Measurements from ENCODE around the gene NDUFS6.

The NDUFS6 gene

DNA sequence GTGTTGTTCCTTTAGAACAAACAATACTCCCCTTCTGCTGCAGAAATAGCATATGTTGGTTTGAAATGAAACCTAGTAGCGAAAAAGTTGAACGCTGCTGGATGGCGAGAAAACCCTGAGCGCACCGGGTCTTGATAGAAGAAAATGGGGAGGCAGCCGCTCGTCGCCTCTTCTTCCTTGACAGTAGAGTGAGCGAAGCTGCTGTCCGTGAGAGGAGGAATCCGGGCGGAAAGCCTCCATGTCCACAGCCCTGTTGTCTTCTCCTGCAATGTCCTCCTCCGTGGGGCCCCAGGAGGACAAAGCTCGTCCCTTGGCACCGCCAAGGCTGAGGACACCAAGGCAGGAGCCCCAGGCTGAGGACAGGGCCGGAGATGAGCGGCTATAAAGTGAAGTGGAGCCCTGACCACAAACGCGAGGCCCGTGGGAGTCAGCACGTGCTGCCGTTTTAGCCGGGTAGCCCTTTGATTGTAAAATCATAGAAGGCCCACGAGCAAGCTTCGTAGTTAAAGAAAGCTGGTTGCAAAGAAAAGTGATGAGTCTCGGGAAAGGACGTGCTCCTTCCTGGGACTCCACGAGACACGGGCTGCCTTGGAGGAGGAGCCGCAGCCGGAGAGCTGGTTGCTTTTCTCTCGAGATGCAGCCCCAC, 37.1 kb upstream of the NDUFS6 start:
- no peaks in the 10 kb centered on the region for H3K79me1 ChIP-seq (ENCODE audit: low read length)
- DNase-seq = no peak
- H3K9ac ChIP-seq (ENCODE audit: low read length) = no peak overlapping the region
- no peak overlapping the region for H3K4ac ChIP-seq (ENCODE audit: low read depth, low read length)
- no peak overlapping the region for H2BK12ac ChIP-seq (ENCODE audit: low read length)
- H3K4me2 ChIP-seq (ENCODE audit: low read length) = no peak overlapping the region
- H2AK5ac ChIP-seq (ENCODE audit: low read length) = no peak overlapping the region
- no peaks in the 10 kb centered on the region for H3K4me1 ChIP-seq (ENCODE audit: control insufficient read depth in 1 of 2, insufficient read depth in 2 of 2, low read length in 2 of 2)
- H4K91ac ChIP-seq (ENCODE audit: low read depth, low read length) = no peak overlapping the region
- H3K36me3 ChIP-seq (ENCODE audit: control insufficient read depth in 1 of 2, insufficient read depth in 2 of 2, low read length in 2 of 2) = no peaks in the 10 kb centered on the region
- no peak overlapping the region for H4K12ac ChIP-seq (ENCODE audit: low read depth, low read length)
- no peak overlapping the region for H3K23ac ChIP-seq (ENCODE audit: low read length)
- no peak overlapping the region for H3K27ac ChIP-seq (ENCODE audit: low read depth, low read length)
- no peak overlapping the region for H2AFZ ChIP-seq (ENCODE audit: insufficient read depth, low read length, poor library complexity)
- WGBS (ENCODE audit: extremely low coverage, insufficient coverage, insufficient read length) = no CpG with 5 or more reads among the region's 32 CpGs
- H4K8ac ChIP-seq (ENCODE audit: low read depth, low read length) = no peak overlapping the region
- H3K14ac ChIP-seq (ENCODE audit: low read length) = no peak overlapping the region
- H3K9me3 ChIP-seq (ENCODE audit: insufficient read depth, low read depth, low read length) = peaks cover 2% of the 10 kb centered on the region
- H2BK5ac ChIP-seq (ENCODE audit: low read depth, low read length, poor library complexity) = no peak overlapping the region
- H3K4me3 ChIP-seq (ENCODE audit: low read depth, low read length) = no peak overlapping the region
- H3K18ac ChIP-seq (ENCODE audit: low read length) = no peak overlapping the region
- no peaks in the 10 kb centered on the region for H3K27me3 ChIP-seq (ENCODE audit: insufficient read depth, low read length)
- H2BK120ac ChIP-seq (ENCODE audit: insufficient read depth, low read length, poor library complexity) = no peak overlapping the region
- H3K79me2 ChIP-seq (ENCODE audit: control insufficient read depth, insufficient read depth, low read length, poor library complexity) = no peaks in the 10 kb centered on the region

- H3K9ac ChIP-seq (ENCODE audit: low read length) = no peak overlapping the region
- no CpG with 5 or more reads among the region's 11 CpGs for WGBS (ENCODE audit: extremely low coverage, insufficient coverage, insufficient read length)
- H2BK12ac ChIP-seq (ENCODE audit: low read length) = no peak overlapping the region
- H2BK120ac ChIP-seq (ENCODE audit: insufficient read depth, low read length, poor library complexity) = no peak overlapping the region
- H3K14ac ChIP-seq (ENCODE audit: low read length) = no peak overlapping the region
- no peak overlapping the region for H2AFZ ChIP-seq (ENCODE audit: insufficient read depth, low read length, poor library complexity)
- no peak overlapping the region for H4K91ac ChIP-seq (ENCODE audit: low read depth, low read length)
- DNase-seq = no peak
- H3K4me3 ChIP-seq (ENCODE audit: low read depth, low read length) = no peak overlapping the region
- no peak overlapping the region for H3K23ac ChIP-seq (ENCODE audit: low read length)
- no peak overlapping the region for H3K4me2 ChIP-seq (ENCODE audit: low read length)
- H3K79me2 ChIP-seq (ENCODE audit: control insufficient read depth, insufficient read depth, low read length, poor library complexity) = no peaks in the 10 kb centered on the region
- no peaks in the 10 kb centered on the region for H3K79me1 ChIP-seq (ENCODE audit: low read length)
- H3K27me3 ChIP-seq (ENCODE audit: insufficient read depth, low read length) = no peaks in the 10 kb centered on the region
- no peaks in the 10 kb centered on the region for H3K4me1 ChIP-seq (ENCODE audit: control insufficient read depth in 1 of 2, insufficient read depth in 2 of 2, low read length in 2 of 2)
- peaks cover 2% of the 10 kb centered on the region for H3K9me3 ChIP-seq (ENCODE audit: insufficient read depth, low read depth, low read length)
- no peak overlapping the region for H2AK5ac ChIP-seq (ENCODE audit: low read length)
- no peak overlapping the region for H4K12ac ChIP-seq (ENCODE audit: low read depth, low read length)
- no peak overlapping the region for H3K18ac ChIP-seq (ENCODE audit: low read length)
- no peaks in the 10 kb centered on the region for H3K36me3 ChIP-seq (ENCODE audit: control insufficient read depth in 1 of 2, insufficient read depth in 2 of 2, low read length in 2 of 2)
- H3K27ac ChIP-seq (ENCODE audit: low read depth, low read length) = no peak overlapping the region
- H2BK5ac ChIP-seq (ENCODE audit: low read depth, low read length, poor library complexity) = no peak overlapping the region
- H3K4ac ChIP-seq (ENCODE audit: low read depth, low read length) = no peak overlapping the region
- H4K8ac ChIP-seq (ENCODE audit: low read depth, low read length) = no peak overlapping the region
These were observed 36.6 kb upstream of the NDUFS6 start for GRCh38 chr5:1764606-1764960.

GRCh38 chr5:1765141-1765879, 35.9 kb upstream of the NDUFS6 start:
- Histone ChIP-seq H4K91ac (ENCODE audit: low read depth, low read length) (no peak overlapping the region), H3K4ac (ENCODE audit: low read depth, low read length) (no peak overlapping the region), H3K79me1 (ENCODE audit: low read length) (no peaks in the 10 kb centered on the region), H3K23ac (ENCODE audit: low read length) (no peak overlapping the region), H3K4me3 (ENCODE audit: low read depth, low read length) (no peak overlapping the region), H3K14ac (ENCODE audit: low read length) (no peak overlapping the region), H2BK12ac (ENCODE audit: low read length) (no peak overlapping the region), H3K18ac (ENCODE audit: low read length) (no peak overlapping the region), H2AFZ (ENCODE audit: insufficient read depth, low read length, poor library complexity) (no peak overlapping the region), H3K36me3 (ENCODE audit: control insufficient read depth in 1 of 2, insufficient read depth in 2 of 2, low read length in 2 of 2) (no peaks in the 10 kb centered on the region), H3K4me2 (ENCODE audit: low read length) (no peak overlapping the region), H2AK5ac (ENCODE audit: low read length) (no peak overlapping the region), H2BK120ac (ENCODE audit: insufficient read depth, low read length, poor library complexity) (no peak overlapping the region), H3K27ac (ENCODE audit: low read depth, low read length) (no peak overlapping the region), H4K8ac (ENCODE audit: low read depth, low read length) (no peak overlapping the region), H3K4me1 (ENCODE audit: control insufficient read depth in 1 of 2, insufficient read depth in 2 of 2, low read length in 2 of 2) (no peaks in the 10 kb centered on the region), H3K79me2 (ENCODE audit: control insufficient read depth, insufficient read depth, low read length, poor library complexity) (no peaks in the 10 kb centered on the region), H4K12ac (ENCODE audit: low read depth, low read length) (no peak overlapping the region), H3K27me3 (ENCODE audit: insufficient read depth, low read length) (no peaks in the 10 kb centered on the region), H3K9ac (ENCODE audit: low read length) (no peak overlapping the region), H3K9me3 (ENCODE audit: insufficient read depth, low read depth, low read length) (peaks cover 2% of the 10 kb centered on the region), H2BK5ac (ENCODE audit: low read depth, low read length, poor library complexity) (no peak overlapping the region)
- WGBS (ENCODE audit: extremely low coverage, insufficient coverage, insufficient read length) = no CpG with 5 or more reads among the region's 15 CpGs
- DNase-seq = no peak

DNA sequence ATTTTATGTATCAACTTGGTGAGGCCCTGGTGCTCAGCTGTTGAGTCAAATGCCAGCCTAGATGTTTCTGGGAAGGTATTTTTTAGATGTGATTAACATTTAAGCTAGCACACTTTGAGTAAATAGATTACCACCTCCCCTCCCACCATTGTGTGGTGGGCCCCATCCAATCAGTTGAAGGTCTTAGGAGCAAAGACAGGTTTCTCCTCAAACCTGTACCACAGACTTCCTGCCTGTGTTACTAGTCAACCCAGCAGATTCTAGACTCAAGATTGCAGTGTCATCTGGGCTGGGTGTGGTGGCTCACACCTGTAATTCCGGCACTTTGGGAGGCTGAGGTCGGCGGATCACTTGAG, 35.3 kb upstream of the NDUFS6 start:
- Histone ChIP-seq H2BK5ac (ENCODE audit: low read depth, low read length, poor library complexity) (no peak overlapping the region), H3K4me1 (ENCODE audit: control insufficient read depth in 1 of 2, insufficient read depth in 2 of 2, low read length in 2 of 2) (no peaks in the 10 kb centered on the region), H2AK5ac (ENCODE audit: low read length) (no peak overlapping the region), H4K91ac (ENCODE audit: low read depth, low read length) (no peak overlapping the region), H3K9ac (ENCODE audit: low read length) (no peak overlapping the region), H3K4me2 (ENCODE audit: low read length) (no peak overlapping the region), H3K9me3 (ENCODE audit: insufficient read depth, low read depth, low read length) (peaks cover 2% of the 10 kb centered on the region), H3K14ac (ENCODE audit: low read length) (no peak overlapping the region), H3K4me3 (ENCODE audit: low read depth, low read length) (no peak overlapping the region), H3K4ac (ENCODE audit: low read depth, low read length) (no peak overlapping the region), H3K18ac (ENCODE audit: low read length) (no peak overlapping the region), H3K36me3 (ENCODE audit: control insufficient read depth in 1 of 2, insufficient read depth in 2 of 2, low read length in 2 of 2) (no peaks in the 10 kb centered on the region), H3K79me2 (ENCODE audit: control insufficient read depth, insufficient read depth, low read length, poor library complexity) (no peaks in the 10 kb centered on the region), H3K27ac (ENCODE audit: low read depth, low read length) (no peak overlapping the region), H3K27me3 (ENCODE audit: insufficient read depth, low read length) (no peaks in the 10 kb centered on the region), H2BK12ac (ENCODE audit: low read length) (no peak overlapping the region), H3K79me1 (ENCODE audit: low read length) (no peaks in the 10 kb centered on the region), H3K23ac (ENCODE audit: low read length) (no peak overlapping the region), H2BK120ac (ENCODE audit: insufficient read depth, low read length, poor library complexity) (no peak overlapping the region), H4K12ac (ENCODE audit: low read depth, low read length) (no peak overlapping the region), H4K8ac (ENCODE audit: low read depth, low read length) (no peak overlapping the region), H2AFZ (ENCODE audit: insufficient read depth, low read length, poor library complexity) (no peak overlapping the region)
- no CpG with 5 or more reads among the region's 3 CpGs for WGBS (ENCODE audit: extremely low coverage, insufficient coverage, insufficient read length)
- no peak for DNase-seq
